Stimulated activated CD8-positive, alpha-beta memory T cell treated with anti-CD3 and anti-CD28 coated beads, Interleukin-15, amount 100 ng/mL, for 1 hour (primary cell): ENCODE data around the gene SPSB2.
"Not testable (repeated sequence)": the region's sequence is repeated elsewhere in the genome, so short reads cannot be mapped to it uniquely, and the experiment has no call there.

Experiments
- DNase-seq: peaks from one replicate; pipeline ENCODE4 v3.0.0-alpha.2; 2020; ENCODE audit warnings: low read depth

Gene SPSB2

DNA sequence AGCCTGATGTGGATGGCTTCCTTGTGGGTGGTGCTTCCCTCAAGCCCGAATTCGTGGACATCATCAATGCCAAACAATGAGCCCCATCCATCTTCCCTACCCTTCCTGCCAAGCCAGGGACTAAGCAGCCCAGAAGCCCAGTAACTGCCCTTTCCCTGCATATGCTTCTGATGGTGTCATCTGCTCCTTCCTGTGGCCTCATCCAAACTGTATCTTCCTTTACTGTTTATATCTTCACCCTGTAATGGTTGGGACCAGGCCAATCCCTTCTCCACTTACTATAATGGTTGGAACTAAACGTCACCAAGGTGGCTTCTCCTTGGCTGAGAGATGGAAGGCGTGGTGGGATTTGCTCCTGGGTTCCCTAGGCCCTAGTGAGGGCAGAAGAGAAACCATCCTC, 2.8 kb downstream of the SPSB2 start:
- not testable (repeated sequence) for DNase-seq

- peak; percentile 82 for DNase-seq
Measured at GRCh38 chr12:6869049-6870021, 3.8 kb downstream of the SPSB2 start.

- no peak for DNase-seq
Measured at GRCh38 chr12:6868211-6869048, 4.7 kb downstream of the SPSB2 start.

GRCh38 chr12:6867413-6868210, 5.5 kb downstream of the SPSB2 start, which contains the start of gene TPI1:
TPI1 (plus strand) TSS chr12:6867531; CDS start chr12:6867567, 36 bp downstream.
- peak; percentile 61 for DNase-seq

DNA sequence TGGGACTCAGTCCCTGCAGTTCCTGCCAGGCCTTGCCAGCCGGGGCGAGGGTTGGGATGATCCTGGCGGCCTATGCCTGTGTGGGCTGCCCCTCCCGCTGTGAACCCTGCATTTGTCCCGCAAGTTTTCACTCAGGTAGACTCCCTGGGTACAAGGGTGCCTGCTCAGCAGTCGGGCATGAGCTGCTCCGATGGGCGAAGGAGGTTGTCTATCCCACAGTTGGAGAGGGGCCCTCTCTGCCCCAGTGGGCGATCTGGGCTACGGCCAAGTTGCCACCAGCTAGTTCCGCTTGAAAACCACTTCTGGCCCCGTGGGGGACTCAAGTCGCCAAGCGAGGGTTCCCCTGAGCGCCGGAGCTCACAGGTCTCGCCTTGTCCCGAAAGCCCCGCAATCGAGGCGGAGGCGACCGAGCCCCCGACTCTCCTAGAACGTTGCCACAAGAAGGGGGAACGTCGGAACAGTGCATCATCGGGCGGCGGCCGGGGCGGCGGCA, 6.1 kb downstream of the SPSB2 start:
- no peak for DNase-seq

DNA sequence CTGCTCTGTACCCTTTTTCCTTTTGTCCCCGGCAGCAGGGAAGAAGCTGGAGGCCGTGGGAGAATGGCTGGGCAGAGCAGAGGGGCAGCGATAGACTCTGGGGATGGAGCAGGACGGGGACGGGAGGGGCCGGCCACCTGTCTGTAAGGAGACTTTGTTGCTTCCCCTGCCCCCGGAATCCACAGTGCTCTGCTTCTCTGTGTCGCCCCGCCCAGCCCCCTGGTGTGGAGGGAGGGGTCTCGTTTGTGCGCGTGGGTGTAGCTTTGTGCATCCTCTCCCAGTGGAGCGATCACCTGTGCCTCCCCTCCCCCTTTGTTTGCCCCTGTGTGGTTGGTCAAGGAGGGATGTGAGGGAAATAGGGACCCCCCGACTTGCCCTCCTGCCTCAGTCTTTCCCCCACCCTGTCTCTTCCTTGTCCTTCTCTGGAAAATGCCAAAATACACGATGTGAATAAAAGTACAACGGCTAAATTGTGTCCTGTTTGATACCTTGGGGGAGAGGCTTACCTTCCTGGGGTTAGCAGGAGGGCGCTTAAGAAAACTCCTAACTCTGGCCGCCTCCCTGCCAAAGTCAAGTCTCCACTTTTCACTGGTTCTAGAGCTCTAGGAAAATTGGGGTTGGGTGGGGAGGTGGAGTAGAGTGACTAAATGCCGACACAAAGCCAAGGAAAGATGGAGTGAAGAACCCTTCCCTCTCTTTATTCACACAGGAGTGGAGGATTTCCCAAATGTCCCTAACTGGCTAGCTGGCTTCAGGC, 6.8 kb downstream of the SPSB2 start:
- no peak for DNase-seq

GRCh38 chr12:6865307-6865706, 7.8 kb downstream of the SPSB2 start:
- not testable (repeated sequence) for DNase-seq

DNA sequence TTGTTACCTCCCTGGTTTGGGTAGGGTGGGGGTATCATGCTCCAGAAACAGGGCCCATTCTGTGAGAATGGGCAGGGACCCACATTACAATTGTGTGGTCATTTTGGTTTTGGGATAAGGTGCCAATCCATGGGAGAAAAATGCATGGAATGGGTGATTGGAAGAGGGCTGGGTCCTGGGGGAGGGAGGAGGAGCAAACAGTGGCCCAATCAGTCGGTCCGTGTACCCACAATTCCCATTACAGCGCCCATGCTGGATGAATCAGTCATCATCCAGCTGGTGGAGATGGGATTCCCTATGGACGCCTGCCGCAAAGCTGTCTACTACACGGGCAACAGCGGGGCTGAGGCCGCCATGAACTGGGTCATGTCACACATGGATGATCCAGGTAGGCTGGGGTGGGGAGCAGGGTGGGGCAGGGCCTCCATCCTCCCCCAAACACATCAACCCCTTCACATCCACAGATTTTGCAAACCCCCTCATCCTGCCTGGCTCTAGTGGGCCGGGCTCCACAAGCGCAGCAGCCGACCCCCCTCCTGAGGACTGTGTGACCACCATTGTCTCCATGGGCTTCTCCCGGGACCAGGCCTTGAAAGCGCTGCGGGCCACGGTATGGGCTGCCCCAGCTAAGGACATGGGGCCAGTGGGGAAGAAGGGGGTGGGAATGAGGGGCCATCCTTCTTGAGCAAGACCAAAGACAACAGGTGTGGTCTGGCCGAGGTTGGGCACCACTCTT, 9.3 kb downstream of the SPSB2 start:
- no peak for DNase-seq

DNA sequence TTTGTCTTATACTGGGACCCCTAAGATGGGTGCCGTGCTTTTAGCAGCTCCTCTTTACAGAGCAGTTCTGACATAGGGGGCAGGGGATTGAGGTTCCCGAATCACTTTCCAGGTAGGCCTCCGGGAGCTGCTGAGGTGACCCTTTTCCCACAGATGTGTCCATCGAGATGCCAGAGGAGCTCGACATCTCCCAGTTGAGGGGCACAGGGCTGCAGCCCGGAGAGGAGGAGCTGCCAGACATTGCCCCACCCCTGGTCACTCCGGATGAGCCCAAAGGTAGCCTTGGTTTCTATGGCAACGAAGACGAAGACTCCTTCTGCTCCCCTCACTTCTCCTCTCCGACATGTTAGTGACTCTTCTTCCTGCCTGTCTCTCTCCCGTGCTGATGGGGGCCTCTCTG, 10.1 kb downstream of the SPSB2 start:
- DNase-seq, result no peak

DNA sequence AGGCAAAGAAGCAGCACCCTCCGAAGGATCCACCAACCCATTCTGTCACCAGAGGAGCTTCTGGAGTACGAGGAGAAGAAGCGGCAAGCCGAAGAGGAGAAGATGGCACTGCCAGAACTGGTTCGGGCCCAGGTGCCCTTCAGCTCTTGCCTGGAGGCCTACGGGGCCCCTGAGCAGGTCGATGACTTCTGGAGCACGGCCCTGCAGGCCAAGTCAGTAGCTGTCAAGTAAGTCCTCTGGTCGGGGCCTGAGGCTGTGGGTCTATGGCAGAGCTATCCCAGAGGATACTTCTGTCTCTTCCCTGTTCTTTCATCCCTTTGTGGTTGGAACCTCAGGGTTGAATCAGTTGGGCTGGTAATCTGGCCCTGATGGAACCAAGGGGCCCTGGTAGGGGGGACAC, 11.7 kb downstream of the SPSB2 start:
- no peak for DNase-seq

DNA sequence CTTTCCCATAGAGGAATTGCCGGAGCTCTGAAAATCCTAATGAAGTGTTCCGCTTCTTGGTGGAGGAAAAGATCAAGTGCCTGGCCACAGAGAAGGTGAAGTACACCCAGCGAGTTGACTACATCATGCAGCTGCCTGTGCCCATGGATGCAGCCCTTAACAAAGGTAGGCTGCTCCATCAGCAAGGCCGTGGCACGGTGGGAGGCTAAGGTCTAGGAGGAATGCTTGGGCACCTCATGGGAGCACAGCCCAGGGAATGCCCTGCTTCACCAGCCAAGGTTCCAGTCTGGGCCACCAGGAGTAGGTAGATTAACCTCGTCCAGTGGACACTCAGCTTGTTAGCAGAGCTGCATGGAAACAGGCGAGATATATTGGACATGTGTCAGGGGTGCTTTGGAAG, 12.2 kb downstream of the SPSB2 start:
- DNase-seq, result no peak

GRCh38 chr12:6860116-6860515, 13.0 kb downstream of the SPSB2 start:
- no peak for DNase-seq

DNA sequence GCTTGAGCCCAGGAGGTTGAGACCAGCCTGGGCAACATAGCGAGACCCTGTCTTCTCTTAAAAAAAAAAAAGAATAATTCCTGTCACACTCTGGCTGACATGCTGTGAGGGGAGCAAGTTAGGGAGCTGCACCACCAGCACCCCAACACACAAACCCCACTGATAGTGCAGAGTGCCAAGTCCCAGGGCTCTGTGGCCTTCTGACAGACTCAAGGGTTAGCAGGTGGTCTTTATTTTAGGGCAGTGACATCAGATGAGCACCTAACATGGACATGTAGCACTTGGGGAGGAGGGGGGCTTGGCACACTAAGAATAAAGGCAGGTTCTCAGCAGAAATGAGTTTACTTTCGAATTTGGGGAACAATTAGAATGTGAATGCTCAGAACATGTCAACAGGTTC, 14.3 kb downstream of the SPSB2 start:
- no peak for DNase-seq

- DNase-seq, result no peak
Measured at GRCh38 chr12:6855322-6855721, 17.8 kb downstream of the SPSB2 start.

DNA sequence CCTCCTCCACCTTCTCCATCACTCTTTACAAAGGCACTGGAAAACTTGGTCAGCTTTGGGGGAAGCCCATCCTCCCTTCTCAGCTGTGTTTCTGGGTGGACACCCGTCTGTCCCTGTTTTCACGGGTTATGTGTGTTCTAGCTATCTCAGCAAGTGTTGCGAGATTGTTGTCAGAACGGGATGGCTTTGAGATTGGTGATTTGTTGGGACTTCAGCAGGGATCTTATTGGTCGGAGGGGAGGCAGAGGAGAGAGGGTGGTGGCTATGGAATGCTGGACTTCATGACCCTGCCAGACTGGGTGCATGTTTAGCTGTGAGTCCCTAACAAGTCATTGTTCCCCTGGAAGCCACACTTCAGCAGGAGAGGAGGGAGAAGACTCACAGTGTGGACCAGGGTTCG, 19.1 kb downstream of the SPSB2 start:
- DNase-seq, result no peak

DNA sequence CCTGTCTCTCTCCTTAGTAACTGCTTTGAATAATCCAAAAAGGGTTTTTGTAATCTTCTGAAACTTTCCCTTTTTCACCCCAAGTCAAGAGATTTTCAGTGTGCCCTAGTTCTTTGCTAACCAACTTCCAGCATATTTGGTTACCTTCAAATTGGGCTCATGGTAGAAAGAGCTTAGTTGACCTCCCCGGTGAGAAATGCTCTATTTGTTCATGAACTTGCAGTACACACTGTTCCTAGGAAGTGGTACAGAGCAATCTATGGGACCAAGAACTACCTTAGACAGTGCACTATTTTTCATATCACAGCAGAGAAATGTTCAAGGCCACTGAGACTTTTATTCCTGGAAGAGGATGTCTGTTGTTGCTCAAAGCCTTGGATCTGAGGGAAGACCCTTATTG, 19.5 kb downstream of the SPSB2 start:
- no peak for DNase-seq

- DNase-seq, result no peak
Measured at GRCh38 chr12:6852651-6853354, 20.3 kb downstream of the SPSB2 start.

DNA sequence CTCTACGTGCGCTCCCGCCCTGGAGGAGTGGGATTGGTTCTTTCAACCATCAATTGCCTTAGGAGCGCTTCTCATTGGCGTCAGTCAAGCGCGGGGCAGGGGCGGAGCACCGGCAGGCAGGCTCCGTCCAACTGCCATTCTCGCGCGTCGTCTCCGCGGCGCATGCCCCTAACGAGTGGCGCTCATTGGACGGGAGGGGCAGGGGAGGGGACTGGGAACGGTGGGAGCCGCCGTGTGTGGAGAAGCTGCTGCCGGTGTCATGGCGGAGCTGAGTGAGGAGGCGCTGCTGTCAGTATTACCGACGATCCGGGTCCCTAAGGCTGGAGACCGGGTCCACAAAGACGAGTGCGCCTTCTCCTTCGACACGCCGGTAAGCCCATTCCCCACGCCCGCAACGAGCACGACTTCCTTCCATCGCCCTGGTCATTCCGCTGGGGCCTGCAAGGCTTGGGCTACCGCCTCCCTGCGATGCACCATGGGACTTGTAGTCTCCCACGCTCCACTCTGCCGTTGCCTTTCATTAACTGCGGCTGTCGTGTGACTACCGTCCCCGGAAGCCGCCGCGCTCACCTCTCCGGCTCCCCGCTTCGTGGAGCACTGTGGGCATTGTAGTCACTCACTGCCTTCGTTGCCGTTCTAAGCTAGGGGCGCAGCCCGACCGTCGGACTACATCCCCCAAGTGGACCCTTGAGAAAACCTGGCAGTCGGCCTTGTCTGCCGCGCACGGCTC, 21.0 kb downstream of the SPSB2 start, which contains the start of gene USP5:
Gene USP5 (plus strand): TSS at position 230 of the 730 bp plus-strand sequence. CDS start 30 bp downstream, at position 260.
- peak; percentile 91 for DNase-seq
